Ascending aorta (tissue), 2 donors: ENCODE data around the gene GATC. TPM values are rescaled to one million over a fixed set of nuclear protein-coding genes. Genes with fewer than 3 reads are reported as not detected.

Experiments
- DNase-seq, 2 donors: peaks; one replicate each; pipeline ENCODE4 v3.0.0-alpha.2; 2019; ENCODE audit warnings: low spot score in 2 of 2
- H3K27ac ChIP-seq, 2 donors: fragments of 200-600 bp; sonication (generic); one replicate each; pipeline ENCODE4 v1.5.1; 2016 to 2017; ENCODE audit warnings: mild to moderate bottlenecking in 1 of 2
- H3K27me3 ChIP-seq: fragments of 200-600 bp; sonication (generic); one replicate; pipeline ENCODE4 v1.5.1; 2017
- H3K36me3 ChIP-seq, 2 donors: fragments of 200-600 bp; sonication (generic); one replicate each; pipeline ENCODE4 v1.5.1; 2016
- H3K4me1 ChIP-seq, 2 donors: fragments of 200-600 bp; sonication (generic); one replicate each; pipeline ENCODE4 v1.5.1; 2016 to 2017; ENCODE audit warnings: mild to moderate bottlenecking in 1 of 2
- H3K4me3 ChIP-seq, 2 donors: fragments of 200-600 bp; sonication (generic); one replicate each; pipeline ENCODE4 v1.5.1; 2016 to 2017; ENCODE audit warnings: mild to moderate bottlenecking in 1 of 2
- H3K9me3 ChIP-seq, 2 donors: fragments of 200-600 bp; sonication (generic); one replicate each; pipeline ENCODE4 v1.5.1; 2016
- intact Hi-C: fragments of 100-400 bp; cut with DNase I; formaldehyde crosslinking; loops from one replicate; pipeline ENCODE4 v1.15.1; 2023
- total RNA-seq: library from RNA; depleted of rRNA; stranded (reverse); fragments of >200 nt; gene quantifications from one replicate; pipeline ENCODE4 v1.1.0, GENCODE V29; 2016
- TF ChIP-seq, protein P1 (sequence below), 3 experiments: fragments of 200-600 bp in 2 of 3; fragments of 450-650 bp in 1 of 3; sonication (generic) in 2 of 3; IDR thresholded peaks; one replicate each; pipeline ENCODE4 v1.5.1; 2016 to 2019; ENCODE audit warnings: antibody characterized with exemption in 3 of 3, mild to moderate bottlenecking in 1 of 3, moderate library complexity in 1 of 3

Gene GATC
- total RNA-seq, 1 donor from 2014 or later = 6.2 TPM

GRCh38 chr12:120496413-120497340 lies 50.4 kb downstream of the GATC start:
- peak; percentile 16 to 80 for DNase-seq
- Histone ChIP-seq H3K4me1 (peaks cover 6 to 9% of the 10 kb centered on the region in 2 donors), H3K36me3 (peaks cover 15 to 25% of the 10 kb centered on the region in 2 donors), H3K27ac (peak overlapping the region; percentile 82 to 86), H3K9me3 (no peaks in the 10 kb centered on the region), H3K4me3 (peak overlapping the region; percentile 83 to 86), H3K27me3 (no peaks in the 10 kb centered on the region)
- intact Hi-C loops = loop anchor here (1.0 to 2.0 kb wide), 3 partner anchors 27 to 84 kb away; partner anchors contain the start of genes COQ5, POP5 and SRSF9
- TF ChIP-seq, protein P1, sequence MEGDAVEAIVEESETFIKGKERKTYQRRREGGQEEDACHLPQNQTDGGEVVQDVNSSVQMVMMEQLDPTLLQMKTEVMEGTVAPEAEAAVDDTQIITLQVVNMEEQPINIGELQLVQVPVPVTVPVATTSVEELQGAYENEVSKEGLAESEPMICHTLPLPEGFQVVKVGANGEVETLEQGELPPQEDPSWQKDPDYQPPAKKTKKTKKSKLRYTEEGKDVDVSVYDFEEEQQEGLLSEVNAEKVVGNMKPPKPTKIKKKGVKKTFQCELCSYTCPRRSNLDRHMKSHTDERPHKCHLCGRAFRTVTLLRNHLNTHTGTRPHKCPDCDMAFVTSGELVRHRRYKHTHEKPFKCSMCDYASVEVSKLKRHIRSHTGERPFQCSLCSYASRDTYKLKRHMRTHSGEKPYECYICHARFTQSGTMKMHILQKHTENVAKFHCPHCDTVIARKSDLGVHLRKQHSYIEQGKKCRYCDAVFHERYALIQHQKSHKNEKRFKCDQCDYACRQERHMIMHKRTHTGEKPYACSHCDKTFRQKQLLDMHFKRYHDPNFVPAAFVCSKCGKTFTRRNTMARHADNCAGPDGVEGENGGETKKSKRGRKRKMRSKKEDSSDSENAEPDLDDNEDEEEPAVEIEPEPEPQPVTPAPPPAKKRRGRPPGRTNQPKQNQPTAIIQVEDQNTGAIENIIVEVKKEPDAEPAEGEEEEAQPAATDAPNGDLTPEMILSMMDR (IDR thresholded peaks at IDR 0.05) = no peak

- peak overlapping the region; percentile 82 to 86 for H3K27ac ChIP-seq
- TF ChIP-seq, protein P1 (IDR thresholded peaks at IDR 0.05) = no peak
- H3K4me3 ChIP-seq = peak overlapping the region; percentile 83 to 86
- peaks cover 15 to 25% of the 10 kb centered on the region in 2 donors for H3K36me3 ChIP-seq
- H3K9me3 ChIP-seq = no peaks in the 10 kb centered on the region
- intact Hi-C loops = loop anchor here (2.0 kb wide), 1 partner anchor 83 kb away; the partner anchor contains the start of gene POP5
- no peak for DNase-seq
- H3K4me1 ChIP-seq = peaks cover 6 to 9% of the 10 kb centered on the region in 2 donors
- H3K27me3 ChIP-seq = no peaks in the 10 kb centered on the region
Observed at GRCh38 chr12:120497524-120498150, 51.4 kb downstream of the GATC start.

- TF ChIP-seq, protein P1 (IDR thresholded peaks at IDR 0.05) = no peak
- H3K27ac ChIP-seq = no peak overlapping the region
- no peaks in the 10 kb centered on the region for H3K9me3 ChIP-seq
- H3K36me3 ChIP-seq = peaks cover 23 to 38% of the 10 kb centered on the region in 2 donors
- no peak for DNase-seq
- intact Hi-C loops = no loop called here
- no peak overlapping the region for H3K4me3 ChIP-seq
- peaks cover 6 to 9% of the 10 kb centered on the region in 2 donors for H3K4me1 ChIP-seq
- no peaks in the 10 kb centered on the region for H3K27me3 ChIP-seq
Observed at GRCh38 chr12:120498870-120499515, 52.7 kb downstream of the GATC start.

GRCh38 chr12:120500581-120500980 lies 54.3 kb downstream of the GATC start:
- no peak overlapping the region for H3K27ac ChIP-seq
- intact Hi-C loops = no loop called here
- TF ChIP-seq, protein P1 (IDR thresholded peaks at IDR 0.05) = no peak
- no peaks in the 10 kb centered on the region for H3K27me3 ChIP-seq
- H3K4me3 ChIP-seq = no peak overlapping the region
- peaks cover 5 to 6% of the 10 kb centered on the region in 2 donors for H3K4me1 ChIP-seq
- H3K36me3 ChIP-seq = peaks cover 24 to 47% of the 10 kb centered on the region in 2 donors
- H3K9me3 ChIP-seq = no peaks in the 10 kb centered on the region
- no peak for DNase-seq

GRCh38 chr12:120504587-120504986 lies 58.3 kb downstream of the GATC start:
- no peak overlapping the region for H3K27ac ChIP-seq
- H3K4me1 ChIP-seq = no peaks in the 10 kb centered on the region
- intact Hi-C loops = no loop called here
- H3K4me3 ChIP-seq = no peak overlapping the region
- TF ChIP-seq, protein P1 (IDR thresholded peaks at IDR 0.05) = no peak
- no peaks in the 10 kb centered on the region for H3K9me3 ChIP-seq
- no peaks in the 10 kb centered on the region for H3K27me3 ChIP-seq
- peaks cover 22 to 56% of the 10 kb centered on the region in 2 donors for H3K36me3 ChIP-seq
- no peak for DNase-seq
